Fibroblast of mammary gland (primary cell): ENCODE measurements around the gene DNAH8.

Experiments
- DNase-seq: peaks from one replicate; pipeline ENCODE4 v3.0.0-alpha.2; 2010; ENCODE audit warnings: low read depth
- H3K4me3 ChIP-seq: 2 replicates; pipeline ENCODE4 v1.5.1; 2011; ENCODE audit warnings: low read depth, mild to moderate bottlenecking, low read length, moderate library complexity; ENCODE audit not compliant: control insufficient read depth
- TF ChIP-seq, protein P1 (sequence below): conservative IDR thresholded peaks from 2 replicates; pipeline ENCODE4 v1.5.1; 2011; ENCODE audit warnings: low read depth, low read length, inconsistent platforms; ENCODE audit not compliant: control insufficient read depth, insufficient read depth

Gene DNAH8

DNA sequence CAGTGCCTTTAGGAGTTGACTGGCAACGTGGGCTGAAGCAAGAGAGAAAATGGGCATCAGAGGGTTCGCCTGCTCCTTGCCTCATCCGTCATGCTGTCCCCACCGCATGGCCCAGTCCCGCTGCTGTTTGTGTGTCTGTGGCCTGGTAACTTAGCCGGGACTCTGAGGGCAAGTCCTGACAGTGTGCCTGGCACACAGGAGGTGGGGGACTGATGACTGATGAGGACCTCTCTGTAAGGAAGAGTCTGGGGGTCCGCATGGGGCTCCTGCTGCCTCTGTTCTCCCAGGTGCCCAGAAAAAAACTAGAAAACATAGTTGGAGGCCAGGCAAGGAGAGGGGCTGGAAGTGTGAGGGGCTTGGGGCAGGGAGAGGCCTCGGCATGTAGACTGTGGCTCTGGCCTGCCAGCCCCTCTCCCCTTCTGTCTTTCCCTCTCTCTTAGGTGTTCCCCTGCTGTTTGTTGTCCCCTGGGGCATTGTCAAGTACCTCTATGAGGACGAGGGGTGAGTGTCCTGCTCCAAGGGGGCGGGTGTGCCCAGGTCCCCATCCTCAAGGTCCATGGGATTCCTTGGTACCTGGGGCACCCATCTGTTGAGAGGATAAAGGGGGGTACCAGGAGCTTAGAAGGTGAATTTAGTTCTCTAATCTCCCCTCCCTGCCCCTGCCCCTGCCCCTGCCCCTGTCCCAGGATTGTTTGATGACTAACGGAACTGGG is 362.9 kb downstream of the DNAH8 start:
- no peak overlapping the region for H3K4me3 ChIP-seq
- TF ChIP-seq, protein P1, sequence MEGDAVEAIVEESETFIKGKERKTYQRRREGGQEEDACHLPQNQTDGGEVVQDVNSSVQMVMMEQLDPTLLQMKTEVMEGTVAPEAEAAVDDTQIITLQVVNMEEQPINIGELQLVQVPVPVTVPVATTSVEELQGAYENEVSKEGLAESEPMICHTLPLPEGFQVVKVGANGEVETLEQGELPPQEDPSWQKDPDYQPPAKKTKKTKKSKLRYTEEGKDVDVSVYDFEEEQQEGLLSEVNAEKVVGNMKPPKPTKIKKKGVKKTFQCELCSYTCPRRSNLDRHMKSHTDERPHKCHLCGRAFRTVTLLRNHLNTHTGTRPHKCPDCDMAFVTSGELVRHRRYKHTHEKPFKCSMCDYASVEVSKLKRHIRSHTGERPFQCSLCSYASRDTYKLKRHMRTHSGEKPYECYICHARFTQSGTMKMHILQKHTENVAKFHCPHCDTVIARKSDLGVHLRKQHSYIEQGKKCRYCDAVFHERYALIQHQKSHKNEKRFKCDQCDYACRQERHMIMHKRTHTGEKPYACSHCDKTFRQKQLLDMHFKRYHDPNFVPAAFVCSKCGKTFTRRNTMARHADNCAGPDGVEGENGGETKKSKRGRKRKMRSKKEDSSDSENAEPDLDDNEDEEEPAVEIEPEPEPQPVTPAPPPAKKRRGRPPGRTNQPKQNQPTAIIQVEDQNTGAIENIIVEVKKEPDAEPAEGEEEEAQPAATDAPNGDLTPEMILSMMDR: no peak
- DNase-seq: no peak

DNA sequence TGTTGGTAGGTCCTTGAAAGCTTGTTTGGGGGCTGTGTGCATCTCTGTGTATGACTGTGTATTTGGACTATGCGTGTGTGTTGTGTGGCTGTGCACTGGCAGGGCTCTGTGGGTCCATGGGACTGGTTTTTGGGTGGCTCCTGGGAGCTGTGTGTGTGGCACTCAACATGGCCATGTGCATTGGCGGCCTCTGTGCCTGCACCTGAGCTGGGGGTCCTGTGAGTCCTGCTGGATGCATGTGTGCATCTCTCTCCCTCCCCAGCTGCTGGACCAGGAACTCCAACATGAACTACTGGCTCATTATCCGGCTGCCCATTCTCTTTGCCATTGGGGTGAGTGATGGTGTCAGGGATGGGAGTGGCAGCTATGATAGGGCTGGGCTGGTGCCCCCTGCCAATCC is 363.6 kb downstream of the DNAH8 start:
- TF ChIP-seq, protein P1: no peak
- DNase-seq: no peak
- H3K4me3 ChIP-seq: no peak overlapping the region

DNA sequence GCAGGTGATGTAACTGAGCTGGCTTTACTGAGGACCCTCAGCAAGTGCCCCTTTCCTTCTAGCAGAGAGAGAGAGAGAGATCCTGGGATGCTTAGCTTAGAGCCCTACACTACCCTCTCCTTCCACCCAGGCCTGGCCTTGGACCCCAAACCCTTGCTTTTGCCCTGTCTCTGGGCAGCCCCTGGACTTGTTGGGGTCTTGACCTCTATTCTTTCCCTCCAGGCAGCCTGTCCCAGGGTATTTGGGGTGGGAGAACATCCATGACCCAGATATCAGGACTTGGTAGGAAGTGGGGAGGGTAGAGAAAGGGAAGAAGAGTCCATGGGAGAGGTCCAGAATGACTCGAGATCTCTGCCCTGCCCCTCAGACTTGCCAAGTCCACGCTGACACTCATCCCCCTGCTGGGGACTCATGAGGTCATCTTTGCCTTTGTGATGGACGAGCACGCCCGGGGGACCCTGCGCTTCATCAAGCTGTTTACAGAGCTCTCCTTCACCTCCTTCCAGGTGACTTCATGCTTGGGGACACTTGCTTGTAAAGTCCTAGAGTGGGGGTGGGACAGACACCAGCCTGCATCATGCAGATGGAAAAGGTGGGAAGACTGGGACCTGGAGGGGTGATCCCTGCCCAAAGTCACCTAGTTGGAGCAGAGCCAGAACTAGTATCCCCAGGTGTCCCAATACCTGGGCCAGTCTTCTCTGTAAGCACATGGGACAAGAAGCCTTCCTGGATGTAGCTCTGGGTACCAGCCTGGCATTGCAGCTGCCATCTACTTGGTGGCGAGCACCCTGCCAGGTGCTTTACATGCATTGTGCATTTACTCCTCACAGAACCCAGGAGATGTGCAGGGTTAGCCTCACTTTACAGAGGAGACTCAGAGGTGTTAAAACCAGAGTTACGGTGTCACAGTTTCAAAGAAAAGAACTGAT is 364.4 kb downstream of the DNAH8 start:
- no peak for DNase-seq
- TF ChIP-seq, protein P1: no peak
- H3K4me3 ChIP-seq: no peak overlapping the region
